HuH-7.5 (cell line): Measurements from ENCODE around the gene CDIPT.

Source experiments
- DNase-seq: peaks from one replicate; pipeline ENCODE4 v3.0.0; 2011; ENCODE audit warnings: low spot score

CDIPT gene

GRCh38 chr16:29825145-29826044, 37.6 kb downstream of the CDIPT start:
- DNase-seq = no peak

GRCh38 chr16:29824589-29825144, 38.4 kb downstream of the CDIPT start:
- DNase-seq = no peak

GRCh38 chr16:29821643-29822115, 41.3 kb downstream of the CDIPT start:
- no peak for DNase-seq

- no peak for DNase-seq
These were observed 42.0 kb downstream of the CDIPT start for GRCh38 chr16:29820730-29821642.

- DNase-seq = no peak
These were observed 42.7 kb downstream of the CDIPT start, which contains the start of gene MVP for GRCh38 chr16:29820271-29820701. Gene MVP, plus strand, starts transcription at chr16:29820462. Its CDS starts 10,088 bp downstream, at chr16:29830550.

GRCh38 chr16:29819506-29819905, 43.5 kb downstream of the CDIPT start:
- no peak for DNase-seq

GRCh38 chr16:29818082-29818481, 44.9 kb downstream of the CDIPT start:
- DNase-seq = no peak

- peak; percentile 65 for DNase-seq
These were observed 46.2 kb downstream of the CDIPT start for GRCh38 chr16:29816694-29817441.

- peak; percentile 94 for DNase-seq
These were observed 47.0 kb downstream of the CDIPT start, which contains the start of gene PAGR1 for GRCh38 chr16:29815793-29816693. Gene PAGR1, plus strand, starts transcription at chr16:29816152. Its CDS starts 374 bp downstream, at chr16:29816526.

GRCh38 chr16:29815032-29815721, 47.8 kb downstream of the CDIPT start:
- no peak for DNase-seq

GRCh38 chr16:29814592-29814991, 48.4 kb downstream of the CDIPT start:
- no peak for DNase-seq

- DNase-seq = no peak
These were observed 49.1 kb downstream of the CDIPT start for GRCh38 chr16:29813644-29814562.

GRCh38 chr16:29812754-29813643, 50.0 kb downstream of the CDIPT start:
- no peak for DNase-seq

GRCh38 chr16:29811896-29812665, 50.9 kb downstream of the CDIPT start, which contains the start of gene PRRT2:
Gene PRRT2, plus strand, starts transcription at chr16:29812193. Its CDS starts 862 bp downstream, at chr16:29813055.
- no peak for DNase-seq

GRCh38 chr16:29811170-29811895, 51.7 kb downstream of the CDIPT start:
- DNase-seq = peak; percentile 95

- no peak for DNase-seq
These were observed 52.3 kb downstream of the CDIPT start for GRCh38 chr16:29810699-29811169.
